Pons (tissue), 1 donor: ENCODE data around the gene PLBD2.

Experiments used
- DNase-seq: peaks from one replicate; pipeline ENCODE4 v3.0.0-alpha.2; 2016; ENCODE audit warnings: low spot score

The PLBD2 gene

GRCh38 chr12:113420996-113421595, 62.7 kb downstream of the PLBD2 start:
- no peak for DNase-seq

- DNase-seq: peak; percentile 88
Measured at GRCh38 chr12:113422030-113422885, 63.9 kb downstream of the PLBD2 start, which contains the start of gene SDSL. Gene SDSL (plus strand): TSS chr12:113422380. CDS start chr12:113427983, 5,603 bp downstream.

- no peak for DNase-seq
Measured at GRCh38 chr12:113422886-113423669, 64.7 kb downstream of the PLBD2 start.

GRCh38 chr12:113424456-113424855, 66.1 kb downstream of the PLBD2 start:
- DNase-seq: no peak

GRCh38 chr12:113424915-113425823, 66.8 kb downstream of the PLBD2 start:
- no peak for DNase-seq

GRCh38 chr12:113425960-113426453, 67.6 kb downstream of the PLBD2 start:
- DNase-seq: no peak

GRCh38 chr12:113427882-113428281, 69.5 kb downstream of the PLBD2 start:
- no peak for DNase-seq

GRCh38 chr12:113428482-113428881, 70.1 kb downstream of the PLBD2 start:
- no peak for DNase-seq

GRCh38 chr12:113432986-113433385, 74.6 kb downstream of the PLBD2 start:
- no peak for DNase-seq

GRCh38 chr12:113435367-113435766, 77.0 kb downstream of the PLBD2 start:
- DNase-seq: no peak

- no peak for DNase-seq
Measured at GRCh38 chr12:113436586-113436985, 78.2 kb downstream of the PLBD2 start.

- DNase-seq: no peak
Measured at GRCh38 chr12:113436993-113437728, 78.8 kb downstream of the PLBD2 start.

GRCh38 chr12:113437729-113438100, 79.3 kb downstream of the PLBD2 start:
- no peak for DNase-seq

- DNase-seq: no peak
Measured at GRCh38 chr12:113438523-113439300, 80.3 kb downstream of the PLBD2 start.

GRCh38 chr12:113439301-113439597, 80.9 kb downstream of the PLBD2 start:
- no peak for DNase-seq

GRCh38 chr12:113439606-113440030, 81.2 kb downstream of the PLBD2 start:
- no peak for DNase-seq

- DNase-seq: no peak
Measured at GRCh38 chr12:113440336-113440735, 81.9 kb downstream of the PLBD2 start.
